Adrenal gland (tissue), 12 donors: ENCODE results near the gene NT5M. TPM values are rescaled to one million over a fixed set of nuclear protein-coding genes. Genes with fewer than 3 reads are reported as not detected.

Source experiments
- DNase-seq, 7 donors: peaks; one replicate each; pipeline ENCODE4 v3.0.0-alpha.2; 2019 to 2020
- H3K27ac ChIP-seq, 5 donors: fragments of 200-600 bp; sonication (generic) in 4 of 5; 1 replicate in 3 of 5; 2 replicates in 2 of 5; pipeline versions ENCODE4 v1.5.1 to v1.8.0; 2016 to 2020; ENCODE audit warnings: mild to moderate bottlenecking in 1 of 5
- H3K27me3 ChIP-seq: fragments of 200-600 bp; 2 replicates; pipeline ENCODE4 v1.8.0; 2021
- H3K36me3 ChIP-seq, 2 donors: fragments of 200-600 bp; replicated peaks in 1 of 2; 1 replicate in 1 of 2; 2 replicates in 1 of 2; pipeline versions ENCODE4 v1.5.1 to v1.8.0; 2018 to 2022
- H3K4me1 ChIP-seq, 2 donors: fragments of 200-600 bp; replicated peaks in 1 of 2; 1 replicate in 1 of 2; 2 replicates in 1 of 2; pipeline versions ENCODE4 v1.5.1 to v1.8.0; 2018 to 2021
- H3K4me3 ChIP-seq, 4 donors: fragments of 200-600 bp; sonication (generic) in 3 of 4; one replicate each; pipeline ENCODE4 v1.5.1; 2016 to 2018
- H3K9me3 ChIP-seq, 3 donors: fragments of 200-600 bp; sonication (generic) in 1 of 3; replicated peaks in 1 of 3; 1 replicate in 2 of 3; 2 replicates in 1 of 3; pipeline versions ENCODE4 v1.5.1 to v1.8.0; 2016 to 2021
- CTCF ChIP-seq, 6 experiments: fragments of 450-650 bp in 4 of 6; fragments of 200-600 bp in 2 of 6; sonication (generic) in 1 of 6; IDR thresholded peaks; 1 replicate in 5 of 6; 2 replicates in 1 of 6; pipeline versions ENCODE4 v1.5.1 to v1.8.0; 2016 to 2021; ENCODE audit warnings: antibody characterized with exemption in 6 of 6, mild to moderate bottlenecking in 2 of 6, moderate library complexity in 1 of 6
- POLR2A ChIP-seq, 2 donors: fragments of 450-650 bp; IDR thresholded peaks; one replicate each; pipeline ENCODE4 v1.6.1; 2017; ENCODE audit warnings: antibody characterized with exemption in 2 of 2, mild to moderate bottlenecking in 2 of 2, moderate library complexity in 1 of 2
- WGBS, 4 donors: extraction: QIAGEN DNeasy Blood & Tissue Kit in 2 of 4; methylation state at CpG; one replicate each; pipeline versions ENCODE4 v1.1.5 to v1.1.7; 2013 to 2017; 5-methylcytosine and 5-hydroxymethylcytosine counted together
- intact Hi-C, 2 donors: fragments of 100-400 bp; cut with DNase I; formaldehyde crosslinking; loops; one replicate each; pipeline versions ENCODE4 v1.14.1 to v1.15.0; 2022 to 2023
- polyA plus RNA-seq, 3 donors: library from polyadenylated mRNA; stranded (reverse); fragments of 200-250 nt in 2 of 3; fragments of 350-450 nt in 1 of 3; fragmentation: Illumina TruSeq in 1 of 3; extraction: RNeasy Lipid Tissue Mini Kit (QIAGEN cat#74804) in 1 of 3; gene quantifications; one replicate each; pipeline ENCODE4 v1.2.3, GENCODE V29; 2013 to 2014
- total RNA-seq, 9 donors: library from RNA; depleted of rRNA in 4 of 9; stranded (reverse); fragments of >200 nt in 4 of 9; fragments of 120-200 nt in 1 of 9; fragmentation: NEBNext Ultra II Directional in 1 of 9; extraction: Animal tissue kit (Norgen Biotek cat#: 25700) in 1 of 9; gene quantifications; one replicate each; pipeline versions ENCODE4 v1.1.0 to v1.2.4, GENCODE V29; 2013 to 2023
- donor health status: healthy with polysubstance abuse.
- donor health status: Bipolar disorder and iron deficiency.
- donor health status: DM: yes; HTN: yes; CAD: no.
- donor health status: DM: no; HTN: no; CAD: no.
- donor health status: DM: no; HTN: no; CAD: no.
- donor health status: DM: yes; HTN: yes; CAD: no.

The NT5M gene
- total and polyA plus RNA-seq, 12 donors: 0.40 to 4.8 (median 1.7) TPM

DNA sequence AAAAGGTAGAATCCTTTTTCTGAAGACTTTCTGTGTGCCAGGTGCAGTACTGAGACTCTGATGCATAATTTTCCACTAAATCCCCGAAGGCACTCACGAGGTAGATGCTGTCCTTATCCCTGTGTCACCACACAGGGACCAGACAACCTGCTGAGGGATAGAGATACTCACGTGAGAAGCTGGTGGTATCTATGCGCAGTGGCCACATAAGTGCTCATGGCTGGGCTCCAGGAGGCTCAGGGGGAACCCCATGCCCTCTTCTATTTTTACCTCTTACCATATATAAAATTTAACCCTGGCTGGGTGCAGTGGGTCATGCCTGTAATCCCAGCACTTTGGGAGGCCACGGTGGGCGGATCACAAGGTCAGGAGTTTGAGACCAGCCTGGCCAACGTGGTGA is 38.3 kb downstream of the NT5M start:
- Histone ChIP-seq H3K4me1 (no peaks in the 10 kb centered on the region), H3K9me3 (no peaks in the 10 kb centered on the region), H3K36me3 (no peaks in the 10 kb centered on the region), H3K27me3 (no peaks in the 10 kb centered on the region), H3K27ac (no peak overlapping the region), H3K4me3 (no peak overlapping the region)
- DNase-seq: no peak
- intact Hi-C loops: no loop called here
- WGBS, 4 donors: 93 to 99% (median 94%) methylated on average over 7 of the region's 7 CpGs
- TF ChIP-seq POLR2A (IDR thresholded peaks at IDR 0.05) (no peak), CTCF (IDR thresholded peaks at IDR 0.05) (no peak)

DNA sequence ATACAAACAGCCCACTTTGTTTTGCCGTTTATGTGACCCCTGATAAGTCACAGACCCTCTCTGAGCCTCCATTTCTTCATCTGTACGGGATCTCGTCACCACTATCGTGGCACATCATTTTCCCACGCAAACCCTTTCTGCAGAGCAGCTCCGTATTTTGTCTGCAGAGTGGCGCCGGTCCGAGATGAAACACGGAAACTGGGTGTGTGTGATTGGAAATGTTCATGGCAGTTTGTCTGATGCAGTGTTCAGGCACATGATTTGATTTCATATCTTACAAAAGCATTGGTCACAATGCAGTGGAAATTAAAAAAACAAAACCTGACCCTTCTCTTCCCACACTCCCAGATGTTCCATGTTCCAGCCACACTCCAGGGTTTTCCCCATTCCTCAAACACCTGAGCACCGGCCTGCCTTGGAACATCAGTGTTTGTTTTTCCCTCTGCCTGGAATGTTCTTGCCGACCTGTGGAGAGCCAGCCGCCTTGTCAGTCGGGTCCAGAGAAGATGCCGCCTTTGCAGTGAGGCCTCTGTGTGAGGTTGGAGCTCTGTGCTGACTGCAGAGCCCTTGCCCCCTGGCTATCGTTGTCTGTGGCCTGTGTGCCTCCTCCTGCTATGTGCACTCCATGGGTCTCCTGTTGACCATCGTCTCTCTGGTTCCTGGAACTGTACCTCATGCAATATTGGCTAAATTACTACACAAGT is 39.2 kb downstream of the NT5M start:
- Histone ChIP-seq H3K27me3 (no peaks in the 10 kb centered on the region), H3K4me1 (no peaks in the 10 kb centered on the region), H3K4me3 (no peak overlapping the region), H3K36me3 (no peaks in the 10 kb centered on the region), H3K27ac (no peak overlapping the region), H3K9me3 (no peaks in the 10 kb centered on the region)
- TF ChIP-seq CTCF (IDR thresholded peaks at IDR 0.05) (no peak), POLR2A (IDR thresholded peaks at IDR 0.05) (no peak)
- intact Hi-C loops: no loop called here
- peak in 1 of 7 donors; percentile 4 for DNase-seq
- 86 to 90% (median 89%) methylated on average over 17 of the region's 17 CpGs for WGBS, 4 donors

- Histone ChIP-seq H3K4me1 (no peaks in the 10 kb centered on the region), H3K27ac (no peak overlapping the region), H3K9me3 (no peaks in the 10 kb centered on the region), H3K36me3 (no peaks in the 10 kb centered on the region), H3K27me3 (no peaks in the 10 kb centered on the region), H3K4me3 (no peak overlapping the region)
- TF ChIP-seq CTCF (IDR thresholded peaks at IDR 0.05) (no peak), POLR2A (IDR thresholded peaks at IDR 0.05) (no peak)
- peak in 1 of 7 donors; percentile 6 for DNase-seq
- 80 to 92% (median 92%) methylated on average over 12 to 13 of the region's 13 CpGs for WGBS, 4 donors
- intact Hi-C loops: no loop called here
Observed at GRCh38 chr17:17343160-17343735, 40.1 kb downstream of the NT5M start.

DNA sequence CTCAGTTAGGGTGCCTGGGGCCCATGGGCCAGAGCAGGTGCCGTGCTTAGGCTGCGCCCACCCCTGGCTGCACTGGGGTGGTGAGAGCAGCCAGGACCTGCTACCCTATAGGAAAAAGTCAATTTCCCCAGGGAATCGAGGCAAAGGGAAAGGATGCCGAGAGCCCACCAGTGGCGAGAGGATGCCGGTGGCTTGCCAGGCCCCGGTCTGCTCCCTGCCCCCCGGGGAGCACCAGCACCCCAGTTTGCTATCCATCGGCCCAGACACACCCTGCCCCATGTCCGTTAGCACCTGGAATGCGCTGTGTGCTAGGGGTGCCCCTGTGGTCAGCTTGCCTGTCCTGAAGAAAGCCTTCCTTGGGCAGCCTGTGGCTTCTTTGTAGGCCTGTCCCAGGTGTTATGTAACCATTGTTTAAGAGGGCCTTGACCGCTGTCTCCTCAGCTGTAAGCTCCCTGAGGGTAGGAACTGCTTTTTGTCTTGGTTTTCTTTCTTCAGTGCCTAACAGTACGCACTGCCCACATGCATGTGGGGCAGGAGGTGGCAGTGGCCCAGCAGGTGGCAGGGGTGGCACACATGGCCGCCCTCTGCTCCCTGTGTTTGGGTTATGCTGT is 40.8 kb downstream of the NT5M start:
- no peak for TF ChIP-seq POLR2A (IDR thresholded peaks at IDR 0.05)
- TF ChIP-seq CTCF (IDR thresholded peaks at IDR 0.05): no peak
- H3K27ac ChIP-seq: no peak overlapping the region
- H3K27me3 ChIP-seq: no peaks in the 10 kb centered on the region
- peak in 2 of 7 donors; percentile 1 to 10 for DNase-seq
- intact Hi-C loops: no loop called here
- 95 to 98% (median 97%) methylated on average over 7 to 14 of the region's 14 CpGs for WGBS, 4 donors
- no peak overlapping the region for H3K4me3 ChIP-seq
- H3K9me3 ChIP-seq: no peaks in the 10 kb centered on the region
- no peaks in the 10 kb centered on the region for H3K4me1 ChIP-seq
- H3K36me3 ChIP-seq: no peaks in the 10 kb centered on the region
